Suprapubic skin (tissue), 4 donors: Measurements from ENCODE around the gene STPG2. TPM values are rescaled to one million over a fixed set of nuclear protein-coding genes. Genes with fewer than 3 reads are reported as not detected.

Experiments
- DNase-seq, 2 donors: peaks; one replicate each; pipeline ENCODE4 v3.0.0-alpha.2; 2019; ENCODE audit warnings: low spot score in 2 of 2
- H3K27ac ChIP-seq: fragments of 200-600 bp; sonication (generic); one replicate; pipeline ENCODE4 v1.5.1; 2019
- H3K27me3 ChIP-seq: fragments of 200-600 bp; sonication (generic); one replicate; pipeline ENCODE4 v1.5.1; 2019
- H3K36me3 ChIP-seq: fragments of 200-600 bp; sonication (generic); one replicate; pipeline ENCODE4 v1.5.1; 2019
- H3K4me1 ChIP-seq: fragments of 200-600 bp; sonication (generic); one replicate; pipeline ENCODE4 v1.5.1; 2019
- H3K4me3 ChIP-seq: fragments of 200-600 bp; sonication (generic); one replicate; pipeline ENCODE4 v1.5.1; 2019; ENCODE audit warnings: mild to moderate bottlenecking
- H3K9me3 ChIP-seq: fragments of 200-600 bp; sonication (generic); one replicate; pipeline ENCODE4 v1.5.1; 2019
- CTCF ChIP-seq, 2 donors: fragments of 200-600 bp in 1 of 2; fragments of 450-650 bp in 1 of 2; sonication (generic) in 1 of 2; IDR thresholded peaks; one replicate each; pipeline ENCODE4 v1.5.1; 2016 to 2019; ENCODE audit warnings: antibody characterized with exemption in 2 of 2, mild to moderate bottlenecking in 1 of 2, moderate library complexity in 1 of 2
- EP300 ChIP-seq: sonication (generic); formaldehyde crosslinking; IDR thresholded peaks from one replicate; pipeline ENCODE4 v1.6.1; 2017; ENCODE audit warnings: antibody characterized with exemption
- POLR2A ChIP-seq, 2 donors: fragments of 450-650 bp; IDR thresholded peaks; one replicate each; pipeline ENCODE4 v1.6.1; 2017; ENCODE audit warnings: antibody characterized with exemption in 2 of 2, mild to moderate bottlenecking in 2 of 2, moderate library complexity in 2 of 2
- POLR2AphosphoS5 ChIP-seq, 3 donors: sonication (generic); formaldehyde crosslinking; IDR thresholded peaks; one replicate each; pipeline ENCODE4 v1.6.1; 2017; ENCODE audit warnings: antibody characterized with exemption in 3 of 3
- WGBS: methylation state at CpG from one replicate; pipeline ENCODE4 v1.1.5; 2018; 5-methylcytosine and 5-hydroxymethylcytosine counted together
- total RNA-seq, 4 donors: library from RNA; depleted of rRNA; stranded (reverse); fragments of >200 nt; gene quantifications; one replicate each; pipeline ENCODE4 v1.1.0, GENCODE V29; 2016

The STPG2 gene
- total RNA-seq, 4 donors from 2014 or later, result 0.26 to 2.5 (median 2.0) TPM; not detected in 1

GRCh38 chr4:98150092-98150761 is 7.0 kb upstream of the STPG2 start:
- no peak for TF ChIP-seq CTCF (IDR thresholded peaks at IDR 0.05)
- no peak for TF ChIP-seq EP300
- TF ChIP-seq POLR2A (IDR thresholded peaks at IDR 0.05), result no peak
- TF ChIP-seq POLR2AphosphoS5 (IDR thresholded peaks at IDR 0.05), result no peak
- H3K36me3 ChIP-seq, result no peaks in the 10 kb centered on the region
- no peaks in the 10 kb centered on the region for H3K27me3 ChIP-seq
- H3K9me3 ChIP-seq, result no peaks in the 10 kb centered on the region
- H3K27ac ChIP-seq, result no peak overlapping the region
- no peak for DNase-seq
- no peaks in the 10 kb centered on the region for H3K4me1 ChIP-seq
- H3K4me3 ChIP-seq, result no peak overlapping the region

- H3K4me1 ChIP-seq, result no peaks in the 10 kb centered on the region
- TF ChIP-seq EP300 (no peak), POLR2AphosphoS5 (IDR thresholded peaks at IDR 0.05) (no peak), POLR2A (IDR thresholded peaks at IDR 0.05) (no peak), CTCF (IDR thresholded peaks at IDR 0.05) (no peak)
- H3K36me3 ChIP-seq, result no peaks in the 10 kb centered on the region
- DNase-seq, result no peak
- H3K27me3 ChIP-seq, result no peaks in the 10 kb centered on the region
- H3K9me3 ChIP-seq, result no peaks in the 10 kb centered on the region
- H3K4me3 ChIP-seq, result no peak overlapping the region
- no peak overlapping the region for H3K27ac ChIP-seq
Observed at GRCh38 chr4:98148856-98149255, 5.6 kb upstream of the STPG2 start.

- no peak overlapping the region for H3K4me3 ChIP-seq
- TF ChIP-seq CTCF (IDR thresholded peaks at IDR 0.05), result no peak
- no peak for TF ChIP-seq POLR2A (IDR thresholded peaks at IDR 0.05)
- TF ChIP-seq EP300, result no peak
- no peak for TF ChIP-seq POLR2AphosphoS5 (IDR thresholded peaks at IDR 0.05)
- 93% methylated on average over 3 of the region's 3 CpGs for whole genome bisulfite sequencing
Observed at GRCh38 chr4:98126141-98126540, 17.1 kb downstream of the STPG2 start.

GRCh38 chr4:98125585-98125984 is 17.7 kb downstream of the STPG2 start:
- no peak for DNase-seq
- no peaks in the 10 kb centered on the region for H3K4me1 ChIP-seq
- no CpG with 5 or more reads among the region's 2 CpGs for WGBS
- H3K36me3 ChIP-seq, result no peaks in the 10 kb centered on the region
- no peak overlapping the region for H3K27ac ChIP-seq
- TF ChIP-seq CTCF (IDR thresholded peaks at IDR 0.05) (no peak), EP300 (no peak), POLR2A (IDR thresholded peaks at IDR 0.05) (no peak)
- no peaks in the 10 kb centered on the region for H3K9me3 ChIP-seq
- H3K4me3 ChIP-seq, result no peak overlapping the region
- H3K27me3 ChIP-seq, result no peaks in the 10 kb centered on the region

More at GRCh38 chr4:98126141-98126540, 17.1 kb downstream of the STPG2 start:
- no peaks in the 10 kb centered on the region for H3K36me3 ChIP-seq
- H3K9me3 ChIP-seq, result no peaks in the 10 kb centered on the region
- no peaks in the 10 kb centered on the region for H3K27me3 ChIP-seq
- no peaks in the 10 kb centered on the region for H3K4me1 ChIP-seq
- H3K27ac ChIP-seq, result no peak overlapping the region
- no peak for DNase-seq

- H3K9me3 ChIP-seq, result peaks cover 8% of the 10 kb centered on the region
- H3K36me3 ChIP-seq, result no peaks in the 10 kb centered on the region
- H3K4me3 ChIP-seq, result no peak overlapping the region
- TF ChIP-seq EP300 (no peak), POLR2A (IDR thresholded peaks at IDR 0.05) (no peak), POLR2AphosphoS5 (IDR thresholded peaks at IDR 0.05) (no peak), CTCF (IDR thresholded peaks at IDR 0.05) (no peak)
- H3K27me3 ChIP-seq, result no peaks in the 10 kb centered on the region
- WGBS, result 83% methylated on average over 2 of the region's 2 CpGs
- no peak for DNase-seq
- H3K4me1 ChIP-seq, result no peaks in the 10 kb centered on the region
- H3K27ac ChIP-seq, result no peak overlapping the region
Observed at GRCh38 chr4:98117363-98117762, 25.9 kb downstream of the STPG2 start.
